NCI-H128 (cell line): Measurements from ENCODE around the gene MEP1B.
"Not testable (repeated sequence)": the region's sequence is repeated elsewhere in the genome, so short reads cannot be mapped to it uniquely, and the experiment has no call there.

ENCODE experiments used
- DNase-seq: peaks from one replicate; lab custom pipeline; 2025; ENCODE audit not compliant: unreplicated experiment; lab: John Stamatoyannopoulos, UW

MEP1B gene

GRCh38 chr18:32189790-32190189, at the start of gene MEP1B:
Gene MEP1B, plus strand, starts transcription at chr18:32190039. Its CDS starts 32 bp downstream, at chr18:32190071.
- no peak for DNase-seq

- no peak for DNase-seq
Observed at GRCh38 chr18:32148185-32148870, 41.5 kb upstream of the MEP1B start.

GRCh38 chr18:32152705-32153448, 37.0 kb upstream of the MEP1B start:
- no peak for DNase-seq

GRCh38 chr18:32156855-32157254, 33.0 kb upstream of the MEP1B start:
- DNase-seq, result no peak

GRCh38 chr18:32157580-32157979, 32.3 kb upstream of the MEP1B start:
- DNase-seq, result no peak

GRCh38 chr18:32158108-32158624, 31.7 kb upstream of the MEP1B start:
- peak; percentile 95 for DNase-seq

- not testable (repeated sequence) for DNase-seq
Observed at GRCh38 chr18:32158631-32159030, 31.2 kb upstream of the MEP1B start.

- no peak for DNase-seq
Observed at GRCh38 chr18:32160547-32160946, 29.3 kb upstream of the MEP1B start.

GRCh38 chr18:32167980-32168730, 21.7 kb upstream of the MEP1B start:
- DNase-seq, result no peak

GRCh38 chr18:32173654-32174053, 16.2 kb upstream of the MEP1B start:
- no peak for DNase-seq

- no peak for DNase-seq
Observed at GRCh38 chr18:32174719-32175118, 15.1 kb upstream of the MEP1B start.

GRCh38 chr18:32175265-32175664, 14.6 kb upstream of the MEP1B start:
- no peak for DNase-seq

- DNase-seq, result not testable (repeated sequence)
Observed at GRCh38 chr18:32176745-32177144, 13.1 kb upstream of the MEP1B start.

- DNase-seq, result no peak
Observed at GRCh38 chr18:32177530-32177929, 12.3 kb upstream of the MEP1B start.

- no peak for DNase-seq
Observed at GRCh38 chr18:32183503-32183902, 6.3 kb upstream of the MEP1B start.

- DNase-seq, result no peak
Observed at GRCh38 chr18:32190209-32190608, 370 bp downstream of the MEP1B start.

- DNase-seq, result no peak
Observed at GRCh38 chr18:32195881-32196815, 6.3 kb downstream of the MEP1B start.

GRCh38 chr18:32200766-32201165, 10.9 kb downstream of the MEP1B start:
- peak; percentile 57 for DNase-seq

- DNase-seq, result no peak
Observed at GRCh38 chr18:32201948-32202672, 12.3 kb downstream of the MEP1B start.

- DNase-seq, result no peak
Observed at GRCh38 chr18:32208023-32208422, 18.2 kb downstream of the MEP1B start.
